PC-3 (cell line): ENCODE measurements around the gene KTI12.
"Not testable (repeated sequence)": the region's sequence is repeated elsewhere in the genome, so short reads cannot be mapped to it uniquely, and the experiment has no call there.

Experiments used
- EZH2 ChIP-seq: fragments of 300-600 bp; sonication (generic); IDR thresholded peaks from one replicate; pipeline ENCODE4 v1.6.1; 2017; ENCODE audit warnings: antibody characterized with exemption, mild to moderate bottlenecking, low read length; ENCODE audit not compliant: unreplicated experiment
- TF ChIP-seq, protein P1 (sequence below): fragments of 300-600 bp; sonication (generic); conservative IDR thresholded peaks from 2 replicates; pipeline ENCODE4 v1.5.1; 2017; ENCODE audit warnings: antibody characterized with exemption, low read depth, mild to moderate bottlenecking, low read length

DNA sequence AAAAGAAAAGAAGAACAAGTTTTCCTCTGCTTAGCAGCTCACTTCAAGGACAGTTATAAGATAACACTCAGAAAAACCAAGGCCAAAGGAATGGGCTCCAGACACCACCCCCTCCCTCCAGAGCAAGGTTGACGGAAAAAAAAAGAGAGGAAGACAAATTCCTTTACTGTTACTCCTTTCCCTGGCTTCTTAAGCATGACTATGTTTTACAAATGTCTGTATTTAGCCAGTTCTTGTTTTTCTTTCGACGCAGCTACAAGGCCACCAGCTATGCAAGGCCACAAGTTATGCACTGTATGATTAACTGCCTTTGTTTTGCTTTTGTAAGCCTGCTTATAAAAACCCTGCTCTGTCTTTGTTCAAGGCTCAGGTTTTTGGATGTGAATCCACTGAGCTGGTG, 28.1 kb downstream of the KTI12 start:
- not testable (repeated sequence) for TF ChIP-seq EZH2
- TF ChIP-seq, protein P1, sequence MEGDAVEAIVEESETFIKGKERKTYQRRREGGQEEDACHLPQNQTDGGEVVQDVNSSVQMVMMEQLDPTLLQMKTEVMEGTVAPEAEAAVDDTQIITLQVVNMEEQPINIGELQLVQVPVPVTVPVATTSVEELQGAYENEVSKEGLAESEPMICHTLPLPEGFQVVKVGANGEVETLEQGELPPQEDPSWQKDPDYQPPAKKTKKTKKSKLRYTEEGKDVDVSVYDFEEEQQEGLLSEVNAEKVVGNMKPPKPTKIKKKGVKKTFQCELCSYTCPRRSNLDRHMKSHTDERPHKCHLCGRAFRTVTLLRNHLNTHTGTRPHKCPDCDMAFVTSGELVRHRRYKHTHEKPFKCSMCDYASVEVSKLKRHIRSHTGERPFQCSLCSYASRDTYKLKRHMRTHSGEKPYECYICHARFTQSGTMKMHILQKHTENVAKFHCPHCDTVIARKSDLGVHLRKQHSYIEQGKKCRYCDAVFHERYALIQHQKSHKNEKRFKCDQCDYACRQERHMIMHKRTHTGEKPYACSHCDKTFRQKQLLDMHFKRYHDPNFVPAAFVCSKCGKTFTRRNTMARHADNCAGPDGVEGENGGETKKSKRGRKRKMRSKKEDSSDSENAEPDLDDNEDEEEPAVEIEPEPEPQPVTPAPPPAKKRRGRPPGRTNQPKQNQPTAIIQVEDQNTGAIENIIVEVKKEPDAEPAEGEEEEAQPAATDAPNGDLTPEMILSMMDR: not testable (repeated sequence)
